ENCODE data around the gene GPR142. TPM values are rescaled to one million over a fixed set of nuclear protein-coding genes. Genes with fewer than 3 reads are reported as not detected.
"Not testable (repeated sequence)": the region's sequence is repeated elsewhere in the genome, so short reads cannot be mapped to it uniquely, and the experiment has no call there.

The GPR142 gene
- total and polyA plus RNA-seq, 11 donors, result not detected

DNA sequence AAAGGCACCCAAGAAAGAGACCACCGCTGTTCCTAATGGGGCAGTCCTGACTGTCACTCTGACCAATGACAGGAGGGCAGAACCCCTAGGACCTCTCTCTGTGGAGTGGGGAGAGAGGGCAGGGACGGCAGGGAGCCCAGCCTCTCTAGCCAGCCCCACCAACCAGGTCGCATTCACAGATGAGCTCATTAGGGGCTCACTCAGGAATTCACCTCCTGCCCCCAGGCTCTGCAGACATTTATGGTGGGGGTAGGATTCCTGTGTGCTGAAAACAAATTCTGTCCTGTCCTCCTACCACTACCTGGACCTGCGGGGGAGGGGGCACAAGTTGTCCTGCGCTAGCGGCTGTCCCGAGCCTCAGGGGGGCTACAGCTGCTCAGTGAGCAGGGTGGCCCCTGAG, 36.9 kb downstream of the GPR142 start:
- TF ChIP-seq POLR2A (IDR thresholded peaks at IDR 0.05), result no peak
- TF ChIP-seq, protein P1, sequence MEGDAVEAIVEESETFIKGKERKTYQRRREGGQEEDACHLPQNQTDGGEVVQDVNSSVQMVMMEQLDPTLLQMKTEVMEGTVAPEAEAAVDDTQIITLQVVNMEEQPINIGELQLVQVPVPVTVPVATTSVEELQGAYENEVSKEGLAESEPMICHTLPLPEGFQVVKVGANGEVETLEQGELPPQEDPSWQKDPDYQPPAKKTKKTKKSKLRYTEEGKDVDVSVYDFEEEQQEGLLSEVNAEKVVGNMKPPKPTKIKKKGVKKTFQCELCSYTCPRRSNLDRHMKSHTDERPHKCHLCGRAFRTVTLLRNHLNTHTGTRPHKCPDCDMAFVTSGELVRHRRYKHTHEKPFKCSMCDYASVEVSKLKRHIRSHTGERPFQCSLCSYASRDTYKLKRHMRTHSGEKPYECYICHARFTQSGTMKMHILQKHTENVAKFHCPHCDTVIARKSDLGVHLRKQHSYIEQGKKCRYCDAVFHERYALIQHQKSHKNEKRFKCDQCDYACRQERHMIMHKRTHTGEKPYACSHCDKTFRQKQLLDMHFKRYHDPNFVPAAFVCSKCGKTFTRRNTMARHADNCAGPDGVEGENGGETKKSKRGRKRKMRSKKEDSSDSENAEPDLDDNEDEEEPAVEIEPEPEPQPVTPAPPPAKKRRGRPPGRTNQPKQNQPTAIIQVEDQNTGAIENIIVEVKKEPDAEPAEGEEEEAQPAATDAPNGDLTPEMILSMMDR (IDR thresholded peaks at IDR 0.05), result no peak
- ATAC-seq, result no peak
- Histone ChIP-seq H3K9me3 (no peaks in the 10 kb centered on the region), H3K4me1 (peaks cover 0 to 5% (median 0%) of the 10 kb centered on the region in 12 donors), H3K27me3 (no peaks in the 10 kb centered on the region), H3K4me3 (no peak overlapping the region), H3K27ac (no peak overlapping the region), H3K36me3 (no peaks in the 10 kb centered on the region)
- intact Hi-C loops (cut with DNase I), result no loop called here
- no peak for DNase-seq
- WGBS, 4 donors, result 49 to 56% (median 54%) methylated on average over 6 to 7 of the region's 7 CpGs

DNA sequence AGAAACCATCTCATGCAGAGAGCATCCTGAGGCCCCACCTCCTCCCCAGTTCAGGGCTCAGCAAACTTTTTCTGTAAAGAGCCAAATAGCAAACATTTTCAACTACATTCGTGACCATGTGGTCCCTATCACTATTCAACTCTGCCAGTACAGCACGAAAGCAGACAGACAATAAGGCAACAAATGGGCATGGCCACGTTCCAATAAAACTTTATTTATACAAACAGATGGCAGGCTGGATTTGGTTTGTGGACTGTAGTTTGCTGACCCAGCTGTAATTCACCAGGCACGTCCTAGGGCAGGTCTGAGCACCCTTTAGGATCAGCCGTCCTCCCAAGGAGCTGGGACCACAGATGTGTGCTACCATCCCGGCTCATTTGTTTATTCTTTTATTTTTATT, 37.5 kb downstream of the GPR142 start:
- no peak overlapping the region for H3K27ac ChIP-seq
- intact Hi-C loops (cut with DNase I), result no loop called here
- no peaks in the 10 kb centered on the region for H3K9me3 ChIP-seq
- no peak for ATAC-seq
- H3K27me3 ChIP-seq, result no peaks in the 10 kb centered on the region
- TF ChIP-seq, protein P1 (IDR thresholded peaks at IDR 0.05), result no peak
- TF ChIP-seq POLR2A (IDR thresholded peaks at IDR 0.05), result no peak
- H3K4me1 ChIP-seq, result peaks cover 0 to 5% (median 0%) of the 10 kb centered on the region in 12 donors
- no peaks in the 10 kb centered on the region for H3K36me3 ChIP-seq
- WGBS, 4 donors, result 85 to 91% (median 90%) methylated on average over 6 of the region's 6 CpGs
- no peak overlapping the region for H3K4me3 ChIP-seq
- DNase-seq, result no peak

DNA sequence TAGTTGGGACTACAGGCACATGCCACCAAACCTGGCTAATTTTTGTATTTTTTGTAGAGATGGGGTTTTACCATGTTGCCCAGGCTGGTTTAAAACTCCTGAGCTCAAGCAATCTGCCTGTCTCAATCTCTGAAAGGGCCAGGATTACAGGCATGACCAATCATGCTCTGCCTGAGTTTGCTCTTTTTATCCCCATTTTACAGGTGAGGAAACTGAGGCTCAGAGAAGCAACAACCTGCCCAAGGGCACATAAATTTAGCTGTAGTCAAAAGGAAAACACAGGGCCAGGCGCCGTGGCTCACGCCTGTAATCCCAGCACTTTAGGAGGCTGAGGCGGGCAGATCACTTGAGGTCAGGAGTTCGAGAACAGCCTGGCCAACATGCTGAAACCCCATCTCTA, 38.0 kb downstream of the GPR142 start:
- H3K4me1 ChIP-seq; H3K4me3 ChIP-seq; ATAC-seq; DNase-seq; H3K27ac ChIP-seq; H3K27me3 ChIP-seq; intact Hi-C loops (cut with DNase I); H3K9me3 ChIP-seq; H3K36me3 ChIP-seq: not testable (repeated sequence)
- WGBS, 4 donors, result 92 to 98% (median 97%) methylated on average over 5 of the region's 5 CpGs

DNA sequence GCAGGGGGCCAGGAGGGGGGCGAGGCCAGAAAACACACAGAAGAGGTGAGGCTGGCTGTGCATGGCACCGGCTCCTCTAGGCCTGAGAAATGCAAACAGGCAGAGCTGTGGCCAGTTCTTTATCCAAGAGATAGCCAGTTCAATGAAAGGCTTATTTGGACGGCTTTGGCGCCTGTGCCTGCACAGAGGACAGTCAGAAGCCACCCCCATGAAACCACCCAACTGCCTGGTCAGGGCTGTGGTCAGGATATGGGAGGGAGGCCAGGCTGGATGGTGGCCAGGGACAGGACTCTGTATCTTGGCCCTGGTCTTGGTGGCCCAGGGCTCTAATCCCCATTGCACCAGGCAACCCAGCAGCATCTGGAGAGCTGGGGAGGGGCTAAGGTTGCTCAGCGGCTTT, 40.1 kb downstream of the GPR142 start:
- Histone ChIP-seq H3K4me3 (no peak overlapping the region), H3K9me3 (no peaks in the 10 kb centered on the region), H3K27ac (no peak overlapping the region), H3K27me3 (no peaks in the 10 kb centered on the region), H3K4me1 (peaks cover 0 to 5% (median 0%) of the 10 kb centered on the region in 12 donors), H3K36me3 (no peaks in the 10 kb centered on the region)
- 89 to 92% (median 90%) methylated on average over 5 of the region's 5 CpGs for WGBS, 4 donors
- DNase-seq (no peak), ATAC-seq (no peak)
- intact Hi-C loops (cut with DNase I), result no loop called here
- TF ChIP-seq, protein P1 (IDR thresholded peaks at IDR 0.05), result no peak
- no peak for TF ChIP-seq POLR2A (IDR thresholded peaks at IDR 0.05)

DNA sequence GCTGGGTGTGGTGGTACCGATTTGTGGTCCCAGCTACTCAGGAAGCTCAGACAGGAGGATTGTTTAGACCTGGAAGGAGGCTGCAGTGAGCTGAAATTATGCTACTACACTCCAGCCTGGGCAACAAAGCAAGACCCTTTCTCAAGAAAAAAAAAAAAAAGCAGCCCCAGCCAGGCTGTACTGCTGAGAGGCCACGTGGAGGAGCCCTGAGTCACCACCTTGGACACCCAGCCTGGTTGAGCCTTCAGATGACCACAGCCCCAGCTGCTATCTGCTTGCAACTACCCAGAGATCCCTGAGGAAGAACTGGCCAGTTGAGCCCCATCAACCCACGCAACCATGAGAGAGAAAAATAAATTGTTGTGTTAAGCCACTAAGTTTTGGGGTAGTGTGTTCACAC, 41.0 kb downstream of the GPR142 start:
- WGBS, 4 donors, result 63 to 76% (median 69%) methylated on average over 3 of the region's 3 CpGs
- Histone ChIP-seq H3K4me1 (peaks cover 0 to 5% (median 0%) of the 10 kb centered on the region in 12 donors), H3K4me3 (no peak overlapping the region), H3K36me3 (no peaks in the 10 kb centered on the region), H3K27ac (no peak overlapping the region), H3K27me3 (no peaks in the 10 kb centered on the region), H3K9me3 (no peaks in the 10 kb centered on the region)
- intact Hi-C loops (cut with DNase I), result no loop called here
- DNase-seq (no peak), ATAC-seq (no peak)
- no peak for TF ChIP-seq POLR2A (IDR thresholded peaks at IDR 0.05)
- TF ChIP-seq, protein P1 (IDR thresholded peaks at IDR 0.05), result peak in 1 of 12 donors; percentile 10

All from heart left ventricle (tissue), 16 donors.